Upper lobe of left lung (tissue), 4 donors: ENCODE measurements around the gene MAP2.

Experiments used
- POLR2A ChIP-seq, 4 donors: fragments of 450-650 bp; IDR thresholded peaks; one replicate each; pipeline ENCODE4 v1.5.1; 2016 to 2017; ENCODE audit warnings: antibody characterized with exemption in 4 of 4, mild to moderate bottlenecking in 2 of 4
- TF ChIP-seq, protein P1 (sequence below), 6 experiments: fragments of 450-650 bp in 4 of 6; fragments of 200-600 bp in 2 of 6; sonication (generic) in 2 of 6; IDR thresholded peaks; one replicate each; pipeline ENCODE4 v1.5.1; 2016 to 2019; ENCODE audit warnings: antibody characterized with exemption in 6 of 6

DNA sequence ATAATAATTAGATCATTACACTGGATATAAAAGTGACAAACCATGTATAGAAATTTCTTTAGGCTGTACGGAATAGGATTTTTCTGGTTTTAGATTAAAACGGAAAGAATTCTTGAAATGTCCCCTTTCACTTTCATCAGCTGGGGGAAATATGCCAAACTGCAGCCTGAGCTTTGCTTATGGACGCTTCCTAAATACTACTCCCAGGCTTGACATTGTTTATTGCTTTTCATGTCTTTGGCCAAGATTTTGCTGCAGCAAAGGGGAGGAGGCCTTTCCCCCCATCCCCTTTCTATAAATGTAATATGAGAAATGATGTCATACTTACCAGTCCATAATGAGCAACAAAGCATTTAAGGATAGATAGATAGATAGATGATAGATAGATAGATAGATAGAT is 158.4 kb downstream of the MAP2 start:
- TF ChIP-seq POLR2A (IDR thresholded peaks at IDR 0.05): no peak
- TF ChIP-seq, protein P1, sequence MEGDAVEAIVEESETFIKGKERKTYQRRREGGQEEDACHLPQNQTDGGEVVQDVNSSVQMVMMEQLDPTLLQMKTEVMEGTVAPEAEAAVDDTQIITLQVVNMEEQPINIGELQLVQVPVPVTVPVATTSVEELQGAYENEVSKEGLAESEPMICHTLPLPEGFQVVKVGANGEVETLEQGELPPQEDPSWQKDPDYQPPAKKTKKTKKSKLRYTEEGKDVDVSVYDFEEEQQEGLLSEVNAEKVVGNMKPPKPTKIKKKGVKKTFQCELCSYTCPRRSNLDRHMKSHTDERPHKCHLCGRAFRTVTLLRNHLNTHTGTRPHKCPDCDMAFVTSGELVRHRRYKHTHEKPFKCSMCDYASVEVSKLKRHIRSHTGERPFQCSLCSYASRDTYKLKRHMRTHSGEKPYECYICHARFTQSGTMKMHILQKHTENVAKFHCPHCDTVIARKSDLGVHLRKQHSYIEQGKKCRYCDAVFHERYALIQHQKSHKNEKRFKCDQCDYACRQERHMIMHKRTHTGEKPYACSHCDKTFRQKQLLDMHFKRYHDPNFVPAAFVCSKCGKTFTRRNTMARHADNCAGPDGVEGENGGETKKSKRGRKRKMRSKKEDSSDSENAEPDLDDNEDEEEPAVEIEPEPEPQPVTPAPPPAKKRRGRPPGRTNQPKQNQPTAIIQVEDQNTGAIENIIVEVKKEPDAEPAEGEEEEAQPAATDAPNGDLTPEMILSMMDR (IDR thresholded peaks at IDR 0.05): no peak
